ENCODE data around the gene GPAT3. TPM values are rescaled to one million over a fixed set of nuclear protein-coding genes. Genes with fewer than 3 reads are reported as not detected.

Gene GPAT3
- total RNA-seq, 2 experiments from 2014 or later, result 4.1 to 4.2 TPM

DNA sequence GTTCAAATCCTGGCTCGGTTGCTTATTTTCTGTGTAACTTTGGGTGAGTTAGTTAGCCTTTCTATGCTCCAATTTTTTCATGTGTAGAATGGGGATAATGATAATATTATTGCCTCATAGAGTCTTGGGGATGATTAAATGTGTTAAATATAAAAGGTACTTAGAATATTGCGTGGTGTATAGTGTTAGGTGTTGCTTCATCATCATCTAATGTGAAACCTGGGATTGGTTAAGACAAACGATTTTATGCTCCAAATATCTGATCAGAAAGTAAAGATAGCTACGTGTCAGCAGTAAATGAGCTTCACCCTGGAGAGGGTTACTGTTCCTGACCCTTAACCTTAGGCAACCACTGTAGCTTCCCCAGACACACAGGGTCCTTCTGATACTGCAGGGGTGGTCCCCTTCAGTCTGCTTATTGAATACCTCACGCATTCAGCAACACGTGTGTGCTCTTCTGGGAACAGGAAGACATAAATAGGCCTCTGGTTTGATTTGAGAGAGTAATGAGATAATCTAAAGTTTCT lies 50.1 kb downstream of the GPAT3 start:
- Mint-ChIP-seq H3K27me3 (no peaks in the 10 kb centered on the region), H3K4me3 (no peak overlapping the region), H3K9me3 (no peaks in the 10 kb centered on the region), H3K36me3 (ENCODE audit: low read depth) (no peaks in the 10 kb centered on the region), H3K27ac (no peak overlapping the region), H3K4me1 (no peaks in the 10 kb centered on the region)
- ChIA-PET CTCF (no interaction called here), POLR2A (no interaction called here)
- DNase-seq, result no peak

DNA sequence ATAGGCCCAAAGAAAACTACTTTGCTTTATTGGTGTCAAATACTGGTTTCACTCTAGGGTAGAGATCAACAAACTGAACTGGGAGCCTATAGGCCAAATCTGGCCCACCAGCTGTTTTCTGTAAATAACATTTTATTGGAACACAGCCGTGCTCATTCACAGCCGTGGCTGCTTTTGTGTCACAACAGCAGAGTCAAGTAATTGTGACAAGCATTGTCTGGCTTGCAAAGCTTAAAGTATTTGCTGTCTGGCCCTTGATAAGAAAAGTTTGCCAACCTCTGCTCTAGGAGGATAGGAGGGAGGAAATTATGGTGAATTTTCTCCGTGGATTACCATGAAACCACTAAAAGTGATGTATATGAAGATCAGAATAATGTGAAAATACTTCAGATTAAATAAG lies 53.4 kb downstream of the GPAT3 start:
- Mint-ChIP-seq H3K4me3 (no peak overlapping the region), H3K36me3 (ENCODE audit: low read depth) (no peaks in the 10 kb centered on the region), H3K4me1 (no peaks in the 10 kb centered on the region), H3K27me3 (no peaks in the 10 kb centered on the region), H3K27ac (no peak overlapping the region), H3K9me3 (no peaks in the 10 kb centered on the region)
- CTCF ChIA-PET, result no interaction called here
- POLR2A ChIA-PET, result no interaction called here
- no peak for DNase-seq

DNA sequence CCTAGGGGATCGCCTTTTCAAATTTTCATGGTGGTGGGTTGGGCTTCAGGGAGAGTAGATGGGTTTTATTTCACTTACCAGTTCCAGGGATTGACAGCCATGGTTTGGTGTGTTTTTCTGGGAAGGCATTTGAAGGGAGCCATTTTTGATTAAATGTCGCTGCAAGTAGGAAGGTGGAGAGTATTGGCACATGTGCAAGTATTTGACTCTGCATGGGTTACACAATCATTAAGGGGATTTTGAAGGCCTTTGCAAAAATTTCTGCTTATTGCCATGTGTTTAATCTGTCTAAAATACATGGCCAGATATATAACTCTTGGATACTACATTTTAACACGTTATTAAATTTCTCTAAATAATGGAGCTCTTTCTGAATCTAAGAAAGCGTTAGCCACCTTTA lies 55.1 kb downstream of the GPAT3 start:
- Mint-ChIP-seq H3K4me1 (no peaks in the 10 kb centered on the region), H3K36me3 (ENCODE audit: low read depth) (no peaks in the 10 kb centered on the region), H3K4me3 (no peak overlapping the region), H3K27ac (no peak overlapping the region), H3K27me3 (no peaks in the 10 kb centered on the region), H3K9me3 (no peaks in the 10 kb centered on the region)
- CTCF ChIA-PET, result no interaction called here
- no peak for DNase-seq
- POLR2A ChIA-PET, result no interaction called here

DNA sequence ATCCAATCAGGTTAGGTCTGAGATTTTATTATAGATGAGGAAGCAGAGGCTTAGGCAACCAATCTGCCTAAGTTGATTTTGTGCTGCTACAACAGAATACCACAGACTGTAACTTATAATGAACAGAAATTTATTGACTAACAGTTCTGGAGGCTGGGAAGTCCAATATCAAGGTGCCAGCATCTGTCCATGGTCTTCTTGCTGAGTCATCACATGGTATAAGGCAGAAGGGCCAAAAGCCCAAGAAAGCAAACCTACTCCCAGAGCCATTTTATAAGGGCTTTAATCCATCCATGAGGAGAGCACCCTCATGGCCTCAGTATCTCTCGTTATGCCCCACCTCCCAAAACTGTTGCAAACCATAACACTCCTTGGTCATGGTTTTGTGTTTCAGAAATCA lies 55.8 kb downstream of the GPAT3 start:
- Mint-ChIP-seq H3K9me3 (no peaks in the 10 kb centered on the region), H3K4me1 (no peaks in the 10 kb centered on the region), H3K27ac (no peak overlapping the region), H3K27me3 (no peaks in the 10 kb centered on the region), H3K36me3 (ENCODE audit: low read depth) (no peaks in the 10 kb centered on the region), H3K4me3 (no peak overlapping the region)
- no peak for DNase-seq
- ChIA-PET CTCF (no interaction called here), POLR2A (no interaction called here)

DNA sequence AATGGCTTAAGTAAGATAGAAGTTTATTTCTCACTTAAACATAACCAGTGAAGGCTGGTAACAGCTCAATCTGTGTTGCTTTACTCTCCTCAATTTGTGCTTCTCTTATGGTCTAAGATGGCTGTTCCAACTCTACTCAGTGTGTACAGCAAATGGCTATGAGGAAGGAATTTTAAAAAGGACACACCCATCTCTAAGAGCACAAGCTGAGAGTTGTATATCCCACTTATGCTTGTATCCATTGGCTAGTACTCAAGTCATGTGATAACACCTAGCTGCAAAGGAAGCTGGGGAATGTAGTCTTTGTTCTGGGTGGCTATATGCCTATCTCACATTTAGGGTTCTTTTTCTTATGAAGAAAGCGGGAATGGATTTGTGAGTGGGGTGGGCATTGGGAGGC lies 63.3 kb downstream of the GPAT3 start:
- ChIA-PET POLR2A (no interaction called here), CTCF (interaction anchor here (0.5 to 0.6 kb wide), 2 partner anchors 8 to 85 kb away, joined by 3 to 4 read pairs; no protein-coding TSS in a partner anchor)
- H3K27ac Mint-ChIP-seq, result no peak overlapping the region
- H3K36me3 Mint-ChIP-seq (ENCODE audit: low read depth), result no peaks in the 10 kb centered on the region
- no peaks in the 10 kb centered on the region for H3K27me3 Mint-ChIP-seq
- no peak for DNase-seq
- H3K9me3 Mint-ChIP-seq, result no peaks in the 10 kb centered on the region
- H3K4me1 Mint-ChIP-seq, result no peaks in the 10 kb centered on the region
- no peak overlapping the region for H3K4me3 Mint-ChIP-seq

DNA sequence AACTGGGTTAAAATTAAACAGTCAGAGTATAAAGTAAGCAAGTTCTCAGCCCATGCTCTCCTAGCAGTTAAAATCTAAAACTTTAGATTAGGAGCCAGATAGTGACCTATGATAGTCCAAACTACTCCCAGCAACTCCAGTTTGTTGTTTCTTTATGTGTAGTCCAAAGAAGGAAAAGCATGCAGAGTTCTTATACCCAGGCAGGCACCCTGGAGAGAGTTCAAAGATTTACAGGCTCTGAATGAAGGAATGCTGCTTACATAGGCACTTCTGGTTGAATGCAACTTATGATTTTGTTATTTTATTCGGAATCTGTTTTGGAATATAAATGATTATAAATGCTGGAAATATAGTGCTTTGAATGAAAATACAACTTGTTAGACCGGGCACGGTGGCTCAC lies 67.2 kb downstream of the GPAT3 start:
- Mint-ChIP-seq H3K9me3 (no peaks in the 10 kb centered on the region), H3K4me1 (no peaks in the 10 kb centered on the region), H3K27me3 (no peaks in the 10 kb centered on the region), H3K27ac (no peak overlapping the region), H3K36me3 (ENCODE audit: low read depth) (no peaks in the 10 kb centered on the region), H3K4me3 (no peak overlapping the region)
- CTCF ChIA-PET, result no interaction called here
- no peak for DNase-seq
- POLR2A ChIA-PET, result no interaction called here

DNA sequence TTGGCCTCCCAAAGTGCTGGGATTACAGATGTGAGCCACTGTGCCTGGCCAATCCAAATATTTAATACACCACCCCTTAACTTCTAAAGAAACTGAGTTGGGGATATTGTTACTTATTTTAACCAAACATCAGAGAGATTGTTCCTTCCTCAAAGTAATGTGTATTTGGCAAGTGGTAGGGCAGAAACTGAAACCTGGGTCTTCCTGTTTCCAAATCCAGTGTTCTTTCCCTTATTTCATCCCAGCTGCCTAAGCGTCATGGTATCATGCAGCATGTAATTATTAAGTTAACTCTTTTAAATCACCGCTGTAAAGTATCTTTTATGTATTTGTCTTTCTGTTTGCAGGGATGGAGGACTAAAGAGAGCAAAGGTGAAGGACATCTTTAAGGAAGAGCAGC lies 68.4 kb downstream of the GPAT3 start:
- Mint-ChIP-seq H3K4me3 (no peak overlapping the region), H3K27ac (no peak overlapping the region), H3K4me1 (no peaks in the 10 kb centered on the region), H3K27me3 (peaks cover 4% of the 10 kb centered on the region), H3K36me3 (ENCODE audit: low read depth) (no peaks in the 10 kb centered on the region), H3K9me3 (no peaks in the 10 kb centered on the region)
- DNase-seq, result no peak
- ChIA-PET POLR2A (no interaction called here), CTCF (no interaction called here)

DNA sequence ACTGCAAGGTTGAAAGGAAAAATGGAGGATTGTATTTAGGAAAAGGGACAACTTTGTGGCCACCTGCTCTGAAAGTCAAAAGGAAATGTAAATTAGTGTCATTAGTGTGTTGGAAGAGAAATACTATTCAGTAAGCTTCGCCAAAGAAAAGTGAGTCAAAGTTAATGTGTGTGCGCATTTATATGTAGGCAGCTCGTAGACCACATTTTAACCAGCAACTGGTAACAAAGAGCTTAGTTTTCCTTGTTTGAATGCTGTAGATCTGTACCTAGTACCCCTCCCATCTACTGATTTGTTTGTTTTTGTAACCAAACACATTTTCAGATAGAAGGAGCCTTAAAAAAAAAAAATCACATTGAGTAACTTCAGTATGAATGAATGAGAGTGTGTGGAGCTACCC lies 69.3 kb downstream of the GPAT3 start:
- no peaks in the 10 kb centered on the region for H3K9me3 Mint-ChIP-seq
- peaks cover 6% of the 10 kb centered on the region for H3K27me3 Mint-ChIP-seq
- no peak overlapping the region for H3K4me3 Mint-ChIP-seq
- H3K4me1 Mint-ChIP-seq, result no peaks in the 10 kb centered on the region
- CTCF ChIA-PET, result interaction anchor here (0.7 kb wide), 1 partner anchor 938 kb away, joined by 3 read pairs; no protein-coding TSS in a partner anchor
- H3K27ac Mint-ChIP-seq, result no peak overlapping the region
- no peak for DNase-seq
- no peaks in the 10 kb centered on the region for H3K36me3 Mint-ChIP-seq (ENCODE audit: low read depth)
- POLR2A ChIA-PET, result no interaction called here

DNA sequence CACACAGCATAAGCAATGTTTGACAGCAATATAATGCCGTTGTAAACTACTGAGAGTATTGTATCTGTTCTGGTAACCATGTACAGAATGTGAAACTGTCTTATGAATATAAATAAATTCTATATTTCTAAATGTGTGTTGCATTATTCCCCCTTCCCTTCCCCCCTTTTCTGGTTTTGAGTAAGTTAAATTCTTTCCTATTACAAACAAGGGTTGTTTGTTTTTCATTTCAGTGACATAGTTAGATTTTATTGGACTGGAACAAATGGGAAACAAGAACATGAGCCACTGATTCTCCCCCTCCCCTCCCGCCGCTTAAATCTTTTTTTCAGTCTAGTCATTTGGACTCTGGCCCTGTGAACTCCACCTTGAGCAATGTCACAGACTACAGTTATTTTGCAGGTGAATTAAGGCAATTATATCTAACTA lies 69.8 kb downstream of the GPAT3 start:
- H3K27ac Mint-ChIP-seq, result no peak overlapping the region
- DNase-seq, result no peak
- peaks cover 12% of the 10 kb centered on the region for H3K27me3 Mint-ChIP-seq
- H3K9me3 Mint-ChIP-seq, result no peaks in the 10 kb centered on the region
- ChIA-PET CTCF (interaction anchor here (0.7 kb wide), 2 partner anchors 92 to 937 kb away, joined by 3 read pairs; no protein-coding TSS in a partner anchor), POLR2A (no interaction called here)
- H3K4me1 Mint-ChIP-seq, result no peaks in the 10 kb centered on the region
- no peaks in the 10 kb centered on the region for H3K36me3 Mint-ChIP-seq (ENCODE audit: low read depth)
- H3K4me3 Mint-ChIP-seq, result no peak overlapping the region

DNA sequence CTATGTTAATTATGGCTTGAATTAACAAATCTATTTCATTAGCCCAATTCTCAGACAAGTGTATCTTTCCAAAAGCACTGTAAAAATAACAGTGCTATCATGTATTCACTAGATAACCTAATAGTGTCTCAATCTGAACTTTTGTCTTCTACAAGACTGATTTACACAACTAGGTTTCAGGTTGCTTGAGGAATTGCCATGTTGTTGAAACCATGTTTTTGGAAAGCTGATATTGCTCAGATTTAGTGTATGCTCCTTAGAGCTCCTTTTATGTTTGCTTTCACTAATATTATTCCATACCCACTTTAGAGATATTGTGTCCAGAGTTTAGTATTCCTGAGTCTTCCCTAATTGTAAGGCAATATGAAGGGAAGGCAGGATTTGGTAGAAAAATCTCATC lies 70.6 kb downstream of the GPAT3 start:
- Mint-ChIP-seq H3K36me3 (ENCODE audit: low read depth) (no peaks in the 10 kb centered on the region), H3K9me3 (peaks cover 1% of the 10 kb centered on the region), H3K27me3 (peaks cover 18% of the 10 kb centered on the region), H3K4me3 (no peak overlapping the region), H3K4me1 (no peaks in the 10 kb centered on the region), H3K27ac (no peak overlapping the region)
- ChIA-PET CTCF (interaction anchor here (0.7 kb wide), 1 partner anchor 93 kb away, joined by 3 read pairs; no protein-coding TSS in a partner anchor), POLR2A (no interaction called here)
- no peak for DNase-seq

DNA sequence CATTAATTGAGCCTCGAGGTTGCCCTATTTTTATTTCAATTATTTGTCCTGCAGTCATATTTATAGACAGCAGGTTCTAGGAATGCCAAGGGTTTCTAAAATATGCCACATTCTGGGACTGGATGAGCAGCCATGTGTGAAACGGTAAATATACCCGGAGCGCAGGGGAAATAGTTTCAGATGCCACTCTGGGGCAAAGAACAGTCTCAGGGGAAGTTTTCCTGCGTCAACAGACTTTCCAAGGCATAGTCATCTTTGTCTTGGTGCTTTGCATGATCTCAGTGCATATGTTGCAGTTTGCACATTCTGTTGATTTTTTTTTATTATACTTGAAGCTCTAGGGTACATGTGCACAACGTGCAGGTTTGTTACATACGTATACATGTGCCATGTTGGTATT lies 71.0 kb downstream of the GPAT3 start:
- DNase-seq, result no peak
- POLR2A ChIA-PET, result no interaction called here
- H3K4me1 Mint-ChIP-seq, result no peaks in the 10 kb centered on the region
- H3K27ac Mint-ChIP-seq, result no peak overlapping the region
- H3K4me3 Mint-ChIP-seq, result no peak overlapping the region
- no peaks in the 10 kb centered on the region for H3K36me3 Mint-ChIP-seq (ENCODE audit: low read depth)
- H3K9me3 Mint-ChIP-seq, result peaks cover 6% of the 10 kb centered on the region
- peaks cover 22% of the 10 kb centered on the region for H3K27me3 Mint-ChIP-seq
- CTCF ChIA-PET, result interaction anchor here (1.3 kb wide), 1 partner anchor 7 kb away, joined by 3 read pairs; no protein-coding TSS in a partner anchor

DNA sequence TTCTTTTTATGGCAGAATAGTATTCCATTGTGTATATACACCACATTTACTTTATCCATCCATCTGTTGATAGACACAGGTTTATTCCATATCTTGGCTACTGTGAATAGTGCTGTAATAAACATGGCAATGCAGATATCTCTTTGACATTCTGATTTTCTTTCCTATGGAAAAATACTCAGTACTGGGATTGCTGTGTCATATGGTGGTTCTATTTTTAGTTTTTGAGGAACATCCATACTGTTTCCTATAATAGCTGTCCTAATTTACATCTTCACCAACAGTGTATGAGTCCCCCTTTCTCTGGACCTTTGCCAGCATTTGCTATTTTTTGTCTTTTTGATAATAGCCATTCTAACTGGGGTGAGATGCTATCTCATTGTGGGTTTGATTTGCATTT lies 73.5 kb downstream of the GPAT3 start:
- no peaks in the 10 kb centered on the region for H3K36me3 Mint-ChIP-seq (ENCODE audit: low read depth)
- no peak for DNase-seq
- H3K27ac Mint-ChIP-seq, result no peak overlapping the region
- peaks cover 31% of the 10 kb centered on the region for H3K27me3 Mint-ChIP-seq
- no peak overlapping the region for H3K4me3 Mint-ChIP-seq
- ChIA-PET CTCF (interaction anchor here (0.6 kb wide), 1 partner anchor 804 kb away, joined by 3 read pairs; no protein-coding TSS in a partner anchor), POLR2A (no interaction called here)
- H3K9me3 Mint-ChIP-seq, result peaks cover 23% of the 10 kb centered on the region
- no peaks in the 10 kb centered on the region for H3K4me1 Mint-ChIP-seq

DNA sequence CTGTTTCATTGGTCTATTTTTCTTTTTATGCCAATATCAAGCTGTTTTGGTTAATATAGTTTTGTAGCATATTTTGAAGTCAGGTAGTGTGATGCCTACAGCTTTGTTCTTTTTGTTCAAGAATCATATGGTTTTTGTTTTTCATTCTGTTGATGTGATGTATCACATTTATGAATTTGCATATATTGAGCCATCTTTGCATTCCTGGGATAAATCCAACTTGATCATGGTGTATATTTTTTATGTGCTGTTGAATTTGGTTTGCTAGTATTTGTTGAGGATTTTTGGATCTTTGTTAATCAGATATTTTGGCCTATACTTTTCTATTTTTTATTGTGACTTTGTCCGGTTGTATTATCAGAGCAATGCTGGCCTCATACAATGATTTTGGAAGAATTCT lies 74.8 kb downstream of the GPAT3 start:
- H3K4me3 Mint-ChIP-seq, result no peak overlapping the region
- POLR2A ChIA-PET, result no interaction called here
- peaks cover 29% of the 10 kb centered on the region for H3K9me3 Mint-ChIP-seq
- H3K27ac Mint-ChIP-seq, result no peak overlapping the region
- no peak for DNase-seq
- peaks cover 31% of the 10 kb centered on the region for H3K27me3 Mint-ChIP-seq
- no peaks in the 10 kb centered on the region for H3K4me1 Mint-ChIP-seq
- CTCF ChIA-PET, result no interaction called here
- no peaks in the 10 kb centered on the region for H3K36me3 Mint-ChIP-seq (ENCODE audit: low read depth)

DNA sequence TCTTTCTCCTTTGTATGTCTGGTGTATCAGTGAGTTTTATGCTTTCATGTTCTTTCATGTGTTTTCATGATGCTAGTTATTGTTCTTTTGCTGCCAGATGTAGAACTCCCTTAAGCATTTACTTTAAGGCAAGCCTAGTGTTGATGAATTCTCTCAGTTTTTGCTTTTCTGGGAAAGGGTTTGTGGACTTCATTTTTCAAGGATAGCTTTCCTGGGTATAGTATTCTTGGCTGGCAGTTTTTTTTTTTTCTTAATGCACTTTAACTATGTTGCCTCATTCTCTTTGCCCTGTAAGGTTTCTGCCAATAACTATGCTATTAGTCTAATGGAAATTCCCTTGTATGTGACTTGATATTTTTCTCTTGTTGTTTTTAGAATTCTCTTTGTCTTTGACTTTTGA lies 77.1 kb downstream of the GPAT3 start:
- Mint-ChIP-seq H3K9me3 (peaks cover 33% of the 10 kb centered on the region), H3K36me3 (ENCODE audit: low read depth) (no peaks in the 10 kb centered on the region), H3K4me3 (no peak overlapping the region), H3K4me1 (no peaks in the 10 kb centered on the region), H3K27ac (no peak overlapping the region), H3K27me3 (peaks cover 31% of the 10 kb centered on the region)
- CTCF ChIA-PET, result no interaction called here
- POLR2A ChIA-PET, result no interaction called here
- no peak for DNase-seq

Data from activated CD4-positive, alpha-beta T cell treated with anti-CD3 and anti-CD28 coated beads, Interleukin-2, amount 10 ng/mL, durations not matched to agents 7 days and 5 days (primary cell).